Breast epithelium (tissue), 4 donors: ENCODE results near the gene RAMP1. TPM values are rescaled to one million over a fixed set of nuclear protein-coding genes. Genes with fewer than 3 reads are reported as not detected.
A peak's percentile ranks its signal among the peaks of the same experiment; 100 is the strongest.

Source experiments
- DNase-seq, 2 donors: peaks; one replicate each; pipeline ENCODE4 v3.0.0-alpha.2; 2019; ENCODE audit warnings: low spot score in 2 of 2
- H3K27ac ChIP-seq, 2 donors: fragments of 200-600 bp; sonication (generic) in 1 of 2; one replicate each; pipeline ENCODE4 v1.5.1; 2016 to 2019; ENCODE audit warnings: mild to moderate bottlenecking in 1 of 2
- H3K27me3 ChIP-seq, 2 donors: fragments of 200-600 bp; sonication (generic) in 1 of 2; one replicate each; pipeline versions ENCODE4 v1.5.1 to v1.6.0; 2017 to 2019; ENCODE audit warnings: control low read depth in 1 of 2, mild to moderate bottlenecking in 1 of 2
- H3K36me3 ChIP-seq: fragments of 200-600 bp; one replicate; pipeline ENCODE4 v1.5.1; 2019
- H3K4me1 ChIP-seq, 2 donors: fragments of 200-600 bp; sonication (generic); one replicate each; pipeline ENCODE4 v1.5.1; 2016 to 2019; ENCODE audit warnings: control low read depth in 1 of 2
- H3K4me3 ChIP-seq, 3 donors: fragments of 200-600 bp; sonication (generic); 1 replicate in 2 of 3; 2 replicates in 1 of 3; pipeline ENCODE4 v1.5.1; 2016 to 2019; ENCODE audit warnings: mild to moderate bottlenecking in 3 of 3, moderate library complexity in 2 of 3
- H3K9me3 ChIP-seq, 2 donors: fragments of 200-600 bp; sonication (generic) in 1 of 2; one replicate each; pipeline ENCODE4 v1.5.1; 2016 to 2019; ENCODE audit warnings: control low read depth in 1 of 2
- CTCF ChIP-seq, 3 donors: fragments of 450-650 bp; IDR thresholded peaks; one replicate each; pipeline ENCODE4 v1.5.1; 2016 to 2017; ENCODE audit warnings: antibody characterized with exemption in 3 of 3, mild to moderate bottlenecking in 3 of 3, moderate library complexity in 3 of 3
- POLR2A ChIP-seq: fragments of 450-650 bp; IDR thresholded peaks from one replicate; pipeline ENCODE4 v1.6.1; 2016; ENCODE audit warnings: antibody characterized with exemption, mild to moderate bottlenecking, moderate library complexity
- POLR2AphosphoS5 ChIP-seq, 3 donors: sonication (generic); formaldehyde crosslinking; IDR thresholded peaks; one replicate each; pipeline ENCODE4 v1.6.1; 2017; ENCODE audit warnings: antibody characterized with exemption in 3 of 3
- intact Hi-C: fragments of 100-400 bp; cut with DNase I; formaldehyde crosslinking; loops from one replicate; pipeline ENCODE4 v1.15.1; 2023; ENCODE audit warnings: low total_unique reads
- total RNA-seq, 3 donors: library from RNA; depleted of rRNA; stranded (reverse); fragments of >200 nt; gene quantifications; one replicate each; pipeline ENCODE4 v1.1.0, GENCODE V29; 2016

Gene RAMP1
- total RNA-seq = 10 to 100 TPM in 1 of 3 donors, 1 to 10 TPM in 1, not detected in 1; 8.2 to 25.9 TPM

- no peak for TF ChIP-seq CTCF (IDR thresholded peaks at IDR 0.05)
- TF ChIP-seq POLR2AphosphoS5 (IDR thresholded peaks at IDR 0.05) = no peak
- no peak for TF ChIP-seq POLR2A
- intact Hi-C loops = no loop called here
- Histone ChIP-seq H3K27me3 (peaks cover 0 to 15% of the 10 kb centered on the region in 2 donors), H3K36me3 (no peaks in the 10 kb centered on the region), H3K4me1 (peaks cover 0 to 4% of the 10 kb centered on the region in 2 donors), H3K27ac (peak within 1 kb of the TSS in 1 of 2 donors; percentile 2), H3K9me3 (no peaks in the 10 kb centered on the region), H3K4me3 (peak within 1 kb of the TSS; percentile 35 to 65 (median 50))
- no peak for DNase-seq
These were observed at the start of gene RAMP1 for GRCh38 chr2:237859533-237860272. TSS of gene RAMP1 (plus strand) at chr2:237859623. CDS start at chr2:237859676, 53 bp downstream.

- TF ChIP-seq CTCF (IDR thresholded peaks at IDR 0.05) (no peak), POLR2AphosphoS5 (IDR thresholded peaks at IDR 0.05) (no peak), POLR2A (no peak)
- Histone ChIP-seq H3K36me3 (no peaks in the 10 kb centered on the region), H3K9me3 (no peaks in the 10 kb centered on the region), H3K27ac (no peak overlapping the region), H3K4me1 (no peaks in the 10 kb centered on the region), H3K27me3 (no peaks in the 10 kb centered on the region), H3K4me3 (no peak overlapping the region)
- intact Hi-C loops = no loop called here
- no peak for DNase-seq
These were observed 43.8 kb upstream of the RAMP1 start for GRCh38 chr2:237815637-237816036.

- Histone ChIP-seq H3K36me3 (no peaks in the 10 kb centered on the region), H3K27ac (no peak overlapping the region), H3K27me3 (no peaks in the 10 kb centered on the region), H3K4me1 (no peaks in the 10 kb centered on the region), H3K4me3 (no peak overlapping the region), H3K9me3 (no peaks in the 10 kb centered on the region)
- intact Hi-C loops = no loop called here
- no peak for DNase-seq
- TF ChIP-seq CTCF (IDR thresholded peaks at IDR 0.05) = no peak
- TF ChIP-seq POLR2A = no peak
- no peak for TF ChIP-seq POLR2AphosphoS5 (IDR thresholded peaks at IDR 0.05)
These were observed 42.9 kb upstream of the RAMP1 start for GRCh38 chr2:237816531-237816930.

- no peaks in the 10 kb centered on the region for H3K4me1 ChIP-seq
- no peak for DNase-seq
- intact Hi-C loops = no loop called here
- no peaks in the 10 kb centered on the region for H3K27me3 ChIP-seq
- no peak overlapping the region for H3K27ac ChIP-seq
- TF ChIP-seq CTCF (IDR thresholded peaks at IDR 0.05) (no peak), POLR2A (no peak), POLR2AphosphoS5 (IDR thresholded peaks at IDR 0.05) (no peak)
- H3K9me3 ChIP-seq = no peaks in the 10 kb centered on the region
- no peaks in the 10 kb centered on the region for H3K36me3 ChIP-seq
- H3K4me3 ChIP-seq = no peak overlapping the region
These were observed 41.4 kb upstream of the RAMP1 start for GRCh38 chr2:237818066-237818473.

GRCh38 chr2:237819231-237819630 lies 40.2 kb upstream of the RAMP1 start:
- Histone ChIP-seq H3K27me3 (no peaks in the 10 kb centered on the region), H3K27ac (no peak overlapping the region), H3K4me1 (no peaks in the 10 kb centered on the region), H3K36me3 (no peaks in the 10 kb centered on the region), H3K4me3 (no peak overlapping the region), H3K9me3 (no peaks in the 10 kb centered on the region)
- DNase-seq = no peak
- intact Hi-C loops = no loop called here
- TF ChIP-seq POLR2A (no peak), CTCF (IDR thresholded peaks at IDR 0.05) (no peak), POLR2AphosphoS5 (IDR thresholded peaks at IDR 0.05) (no peak)
